Measurements from ENCODE around the gene FRMD5.
"Not testable (repeated sequence)": the region's sequence is repeated elsewhere in the genome, so short reads cannot be mapped to it uniquely, and the experiment has no call there.

Gene FRMD5

GRCh38 chr15:43828061-43828657, 366.9 kb downstream of the FRMD5 start:
- H3K9ac ChIP-seq (ENCODE audit: low read length in 2 of 2), result peak overlapping the region in 1 of 2 donors; percentile 0
- no peak overlapping the region for H3K27ac ChIP-seq (ENCODE audit: low read length)
- no peak overlapping the region for H3K4me3 ChIP-seq (ENCODE audit: low read length in 2 of 2)

GRCh38 chr15:43826508-43827341, 368.3 kb downstream of the FRMD5 start, which contains the start of gene WDR76:
TSS of gene WDR76 (plus strand) at chr15:43827002. CDS start at chr15:43827033, 31 bp downstream.
- H3K9ac ChIP-seq (ENCODE audit: low read length in 2 of 2), result peak within 1 kb of the TSS; percentile 37 to 66
- no peaks in the 10 kb centered on the region for H3K36me3 ChIP-seq (ENCODE audit: control insufficient read depth in 2 of 2, insufficient read depth in 2 of 2, low read length in 2 of 2)
- no peaks in the 10 kb centered on the region for H3K9me3 ChIP-seq (ENCODE audit: control insufficient read depth in 2 of 2, low read length in 2 of 2)
- H3K4me3 ChIP-seq (ENCODE audit: low read length in 2 of 2), result peak within 1 kb of the TSS; percentile 62 to 80
- peaks cover 15% of the 10 kb centered on the region for H3K4me1 ChIP-seq (ENCODE audit: control insufficient read depth, insufficient read depth, low read length)
- no peaks in the 10 kb centered on the region for H3K27me3 ChIP-seq (ENCODE audit: control insufficient read depth in 1 of 2, insufficient read depth in 2 of 2, low read length in 2 of 2)
- H3K27ac ChIP-seq (ENCODE audit: low read length), result peak within 1 kb of the TSS; percentile 13

More at GRCh38 chr15:43828061-43828657, 366.9 kb downstream of the FRMD5 start:
- Histone ChIP-seq H3K36me3 (ENCODE audit: control insufficient read depth in 2 of 2, insufficient read depth in 2 of 2, low read length in 2 of 2) (no peaks in the 10 kb centered on the region), H3K9me3 (ENCODE audit: control insufficient read depth in 2 of 2, low read length in 2 of 2) (no peaks in the 10 kb centered on the region), H3K27me3 (ENCODE audit: control insufficient read depth in 1 of 2, insufficient read depth in 2 of 2, low read length in 2 of 2) (no peaks in the 10 kb centered on the region), H3K4me1 (ENCODE audit: control insufficient read depth, insufficient read depth, low read length) (peaks cover 12% of the 10 kb centered on the region)

GRCh38 chr15:43826029-43826507, 369.0 kb downstream of the FRMD5 start:
- H3K4me1 ChIP-seq (ENCODE audit: control insufficient read depth, insufficient read depth, low read length), result peaks cover 15% of the 10 kb centered on the region

GRCh38 chr15:43825305-43825704, 369.8 kb downstream of the FRMD5 start:
- not testable (repeated sequence) for H3K9me3 ChIP-seq (ENCODE audit: control insufficient read depth in 2 of 2, low read length in 2 of 2); H3K4me3 ChIP-seq (ENCODE audit: low read length in 2 of 2); H3K27me3 ChIP-seq (ENCODE audit: control insufficient read depth in 1 of 2, insufficient read depth in 2 of 2, low read length in 2 of 2); H3K9ac ChIP-seq (ENCODE audit: low read length in 2 of 2); H3K36me3 ChIP-seq (ENCODE audit: control insufficient read depth in 2 of 2, insufficient read depth in 2 of 2, low read length in 2 of 2); H3K27ac ChIP-seq (ENCODE audit: low read length)
- H3K4me1 ChIP-seq (ENCODE audit: control insufficient read depth, insufficient read depth, low read length), result peaks cover 15% of the 10 kb centered on the region

More at GRCh38 chr15:43826029-43826507, 369.0 kb downstream of the FRMD5 start:
- Histone ChIP-seq H3K9me3 (ENCODE audit: control insufficient read depth in 2 of 2, low read length in 2 of 2) (no peaks in the 10 kb centered on the region), H3K36me3 (ENCODE audit: control insufficient read depth in 2 of 2, insufficient read depth in 2 of 2, low read length in 2 of 2) (no peaks in the 10 kb centered on the region), H3K4me3 (ENCODE audit: low read length in 2 of 2) (peak overlapping the region in 1 of 2 donors; percentile 80), H3K27ac (ENCODE audit: low read length) (no peak overlapping the region), H3K27me3 (ENCODE audit: control insufficient read depth in 1 of 2, insufficient read depth in 2 of 2, low read length in 2 of 2) (no peaks in the 10 kb centered on the region), H3K9ac (ENCODE audit: low read length in 2 of 2) (peak overlapping the region in 1 of 2 donors; percentile 66)

- Histone ChIP-seq H3K4me3 (ENCODE audit: low read length in 2 of 2) (peak within 1 kb of the TSS; percentile 97 to 98), H3K27ac (ENCODE audit: low read length) (peak within 1 kb of the TSS; percentile 90), H3K9me3 (ENCODE audit: control insufficient read depth in 2 of 2, low read length in 2 of 2) (no peaks in the 10 kb centered on the region), H3K9ac (ENCODE audit: low read length in 2 of 2) (peak within 1 kb of the TSS; percentile 96 to 98), H3K36me3 (ENCODE audit: control insufficient read depth in 2 of 2, insufficient read depth in 2 of 2, low read length in 2 of 2) (no peaks in the 10 kb centered on the region), H3K4me1 (ENCODE audit: control insufficient read depth, insufficient read depth, low read length) (peaks cover 15% of the 10 kb centered on the region), H3K27me3 (ENCODE audit: control insufficient read depth in 1 of 2, insufficient read depth in 2 of 2, low read length in 2 of 2) (no peaks in the 10 kb centered on the region)
Observed at GRCh38 chr15:43824302-43825246, 370.5 kb downstream of the FRMD5 start, which contains the start of gene MFAP1. TSS of gene MFAP1 (minus strand) at chr15:43824690. CDS start at chr15:43824569, 121 bp downstream.

GRCh38 chr15:43821505-43821904, 373.6 kb downstream of the FRMD5 start:
- no peak overlapping the region for H3K9ac ChIP-seq (ENCODE audit: low read length in 2 of 2)
- no peaks in the 10 kb centered on the region for H3K27me3 ChIP-seq (ENCODE audit: control insufficient read depth in 1 of 2, insufficient read depth in 2 of 2, low read length in 2 of 2)
- no peak overlapping the region for H3K27ac ChIP-seq (ENCODE audit: low read length)
- H3K4me1 ChIP-seq (ENCODE audit: control insufficient read depth, insufficient read depth, low read length), result peaks cover 10% of the 10 kb centered on the region
- H3K36me3 ChIP-seq (ENCODE audit: control insufficient read depth in 2 of 2, insufficient read depth in 2 of 2, low read length in 2 of 2), result peaks cover 7 to 10% of the 10 kb centered on the region in 2 donors
- H3K4me3 ChIP-seq (ENCODE audit: low read length in 2 of 2), result no peak overlapping the region
- no peaks in the 10 kb centered on the region for H3K9me3 ChIP-seq (ENCODE audit: control insufficient read depth in 2 of 2, low read length in 2 of 2)

Measured in stomach smooth muscle (tissue), 2 donors.